Hematopoietic multipotent progenitor cell treated with erythropoietin and hydrocortisone succinate and interleukin-3 and kit ligand, for 8 days (in vitro differentiated cells): ENCODE measurements around the gene TRMT11.
"Not testable (repeated sequence)": the region's sequence is repeated elsewhere in the genome, so short reads cannot be mapped to it uniquely, and the experiment has no call there.

Source experiments
- DNase-seq: peaks from one replicate; pipeline ENCODE4 v3.0.0-alpha.2; 2015

Gene TRMT11

GRCh38 chr6:125986301-125987025, at the start of gene TRMT11:
TSS of gene TRMT11 (plus strand) at chr6:125986540. CDS start at chr6:125986551, 11 bp downstream.
- peak; percentile 92 for DNase-seq

GRCh38 chr6:125939026-125939425, 47.3 kb upstream of the TRMT11 start:
- no peak for DNase-seq

- no peak for DNase-seq
Observed at GRCh38 chr6:125939791-125940190, 46.5 kb upstream of the TRMT11 start.

- no peak for DNase-seq
Observed at GRCh38 chr6:125940247-125941041, 45.9 kb upstream of the TRMT11 start.

GRCh38 chr6:125942672-125943527, 43.4 kb upstream of the TRMT11 start:
- DNase-seq, result no peak

- DNase-seq, result no peak
Observed at GRCh38 chr6:125943528-125944433, 42.6 kb upstream of the TRMT11 start.

GRCh38 chr6:125944434-125944816, 41.9 kb upstream of the TRMT11 start:
- peak; percentile 31 for DNase-seq

GRCh38 chr6:125944896-125945295, 41.4 kb upstream of the TRMT11 start:
- no peak for DNase-seq

DNA sequence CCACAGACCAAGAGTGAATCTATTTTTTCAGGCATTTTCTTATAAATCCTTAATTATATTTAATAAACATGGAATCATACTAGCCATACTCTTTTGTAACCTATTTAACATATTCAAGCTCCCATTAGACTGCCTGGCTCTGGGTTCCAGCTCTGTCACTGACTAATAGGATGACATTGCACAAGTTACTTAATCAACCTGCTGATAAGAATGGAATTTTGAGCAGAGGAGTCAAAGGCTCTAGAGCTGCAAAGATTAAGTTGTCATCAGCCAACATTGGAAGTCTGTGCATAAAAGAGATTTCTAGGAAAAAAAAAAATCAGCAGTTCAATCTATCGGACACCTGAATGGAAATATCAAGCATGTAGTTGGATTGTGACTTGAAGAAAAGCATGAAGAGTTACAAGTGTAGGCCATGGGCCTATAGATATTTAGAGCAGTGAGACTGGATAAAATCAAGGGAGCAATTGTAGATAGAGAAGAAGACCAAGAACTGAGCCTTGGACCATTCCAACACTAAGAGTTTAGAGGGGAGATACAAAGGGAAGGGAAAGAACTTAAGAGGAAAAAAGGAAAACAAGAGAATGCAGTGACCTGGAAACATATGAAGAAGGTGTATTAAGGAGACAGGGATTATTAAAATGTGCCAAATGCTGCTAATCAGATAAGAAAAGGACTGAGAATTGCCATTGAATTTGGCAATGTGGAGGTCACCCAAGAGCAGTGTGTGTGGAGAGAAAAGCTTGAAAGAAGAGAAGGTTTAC, 40.8 kb upstream of the TRMT11 start:
- peak; percentile 75 for DNase-seq

- peak; percentile 59 for DNase-seq
Observed at GRCh38 chr6:125947615-125948014, 38.7 kb upstream of the TRMT11 start.

- peak; percentile 29 for DNase-seq
Observed at GRCh38 chr6:125948455-125948854, 37.9 kb upstream of the TRMT11 start.

DNA sequence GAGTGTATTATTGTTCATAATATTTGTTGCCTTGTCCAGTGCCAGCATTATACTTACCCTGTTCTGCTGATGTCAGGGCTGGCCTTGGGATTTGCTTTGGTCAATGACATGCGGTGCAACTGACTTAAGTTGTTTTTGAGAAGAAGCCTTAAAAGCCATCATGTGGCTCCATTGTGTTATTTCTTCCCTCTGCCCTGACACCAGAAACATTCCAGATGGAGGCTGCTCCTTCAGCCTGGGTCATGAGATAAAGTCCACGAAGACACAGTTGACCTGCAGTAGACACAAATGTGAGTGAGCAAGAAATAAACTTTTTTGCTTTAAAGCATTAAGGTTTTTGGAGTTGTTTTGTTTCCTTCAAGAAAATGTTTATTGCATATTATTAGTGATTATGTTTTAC, 37.3 kb upstream of the TRMT11 start:
- no peak for DNase-seq

DNA sequence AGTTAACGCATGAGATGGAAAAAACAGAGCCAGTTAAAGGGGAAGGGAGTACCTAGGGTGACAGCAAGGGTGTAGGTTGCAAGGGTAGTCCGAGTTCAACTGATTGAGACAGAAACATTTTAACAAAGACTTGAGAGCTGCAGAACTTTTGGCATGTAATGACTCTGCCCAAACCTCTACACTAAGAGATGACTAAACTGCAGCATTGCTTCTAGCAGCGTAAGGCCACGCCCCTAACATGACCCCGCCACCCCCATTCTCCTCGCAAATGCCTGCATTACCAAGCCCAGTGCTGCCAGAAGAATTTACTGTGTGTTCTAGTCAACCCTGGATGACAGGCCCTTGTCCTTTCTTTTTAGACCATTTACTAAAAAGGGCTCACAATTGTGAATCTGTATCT, 36.0 kb upstream of the TRMT11 start:
- DNase-seq, result no peak

DNA sequence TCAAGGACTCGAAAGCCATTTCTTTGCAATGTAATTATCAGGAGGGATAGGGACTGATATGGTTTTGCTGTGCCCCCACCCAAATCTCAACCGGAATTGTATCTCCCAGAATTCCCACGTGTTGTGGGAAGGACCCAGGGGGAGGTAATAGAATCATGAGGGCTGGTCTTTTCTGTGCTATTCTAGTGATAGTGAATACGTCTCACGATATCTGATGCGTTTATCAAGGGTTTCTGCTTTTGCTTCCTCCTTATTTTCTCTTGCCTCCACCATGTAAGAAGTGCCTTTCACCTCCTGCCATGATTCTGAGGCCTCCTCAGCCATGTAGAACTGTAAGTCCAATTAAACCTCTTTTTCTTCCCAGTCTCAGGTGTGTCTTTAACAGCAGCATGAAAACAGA, 35.6 kb upstream of the TRMT11 start:
- DNase-seq, result not testable (repeated sequence)

- DNase-seq, result no peak
Observed at GRCh38 chr6:125951323-125951722, 35.0 kb upstream of the TRMT11 start.

DNA sequence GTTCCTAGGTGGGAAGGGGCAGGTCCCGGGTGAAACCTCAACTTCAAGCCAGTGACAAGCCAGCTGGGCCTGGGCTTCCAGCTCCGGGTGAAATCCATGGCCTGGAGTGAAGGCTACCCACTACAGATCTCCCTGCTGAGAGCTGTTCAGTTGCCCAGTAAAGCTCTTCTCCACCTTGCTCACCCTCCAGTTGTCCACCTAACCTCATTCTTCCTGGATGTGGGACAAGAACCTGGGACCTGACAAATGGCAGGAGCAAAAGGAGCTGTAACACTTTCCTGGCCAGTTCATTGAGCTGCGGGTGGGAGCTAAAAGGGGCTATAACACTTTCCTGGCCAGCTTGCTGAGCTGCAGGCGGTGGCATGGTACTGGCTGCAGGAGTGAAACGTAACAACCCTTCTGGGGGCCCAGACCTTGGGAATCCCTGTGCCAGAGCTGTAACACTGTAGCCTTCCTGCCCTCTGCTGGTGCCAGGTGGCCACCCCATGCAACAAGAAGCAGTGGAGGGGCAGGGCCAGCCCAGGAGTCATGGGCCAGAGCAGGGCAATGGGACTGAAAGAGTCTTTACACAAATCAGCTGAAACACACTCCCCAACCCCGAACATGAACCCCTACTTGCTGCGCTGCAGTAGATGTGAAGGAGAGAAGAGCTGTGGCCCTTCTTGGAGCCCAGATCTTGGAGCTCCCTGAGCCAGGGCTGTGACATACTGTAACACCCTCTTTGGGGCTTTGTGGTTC, 33.4 kb upstream of the TRMT11 start:
- peak; percentile 83 for DNase-seq

DNA sequence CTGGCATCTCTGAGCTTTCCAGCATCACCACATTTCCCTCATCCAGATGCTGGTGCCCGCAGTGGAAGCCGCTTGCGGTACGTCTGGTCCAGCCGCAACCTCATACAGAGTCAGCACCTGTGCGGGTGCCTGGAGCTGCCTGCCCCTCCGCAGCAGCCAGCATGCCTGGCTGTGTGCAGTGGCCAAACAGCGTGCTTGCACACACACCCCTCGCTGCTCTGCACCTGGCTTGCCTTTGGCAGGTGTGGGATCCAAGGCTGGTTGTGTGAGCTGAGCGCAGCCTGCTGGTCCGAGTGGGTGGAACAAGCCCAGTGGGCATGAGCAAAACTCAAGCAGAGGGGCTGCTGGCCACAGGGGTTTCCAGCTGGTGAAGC, 32.9 kb upstream of the TRMT11 start:
- no peak for DNase-seq

DNA sequence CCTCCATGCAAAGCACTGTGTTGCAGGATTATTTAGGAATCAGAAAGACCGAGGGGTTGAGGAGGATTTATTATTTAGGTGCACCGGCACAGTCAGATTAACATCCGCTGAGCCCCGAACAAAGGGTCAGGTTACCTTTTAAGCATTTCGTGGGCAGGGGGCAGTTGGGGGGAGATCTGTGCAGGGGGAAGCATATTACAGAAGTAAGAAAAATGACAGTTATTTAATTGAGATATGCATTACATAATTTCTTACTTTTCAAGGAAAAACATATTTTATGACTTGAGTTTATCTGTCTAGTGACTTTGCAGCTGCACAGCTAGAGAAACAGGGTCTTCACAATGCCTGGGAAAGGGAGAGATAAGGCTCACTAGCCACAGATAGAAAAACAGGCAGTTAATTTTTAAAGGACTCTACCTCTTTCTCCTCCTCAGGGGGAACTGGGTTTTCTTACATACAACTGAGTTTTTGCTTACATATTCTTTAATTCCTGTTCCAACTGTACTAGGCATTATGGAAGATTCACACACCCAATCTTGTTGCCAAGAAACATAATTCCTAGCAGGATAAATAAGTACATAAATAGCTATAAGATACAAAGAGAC, 31.5 kb upstream of the TRMT11 start:
- peak; percentile 72 for DNase-seq

- no peak for DNase-seq
Observed at GRCh38 chr6:125955973-125956372, 30.4 kb upstream of the TRMT11 start.
